Right lobe of liver (tissue), 4 donors: ENCODE measurements around the gene C6orf141.

Source experiments
- CTCF ChIP-seq, 4 donors: fragments of 200-600 bp in 3 of 4; fragments of 450-650 bp in 1 of 4; IDR thresholded peaks; one replicate each; pipeline versions ENCODE4 v1.5.1 to v1.8.0; 2016 to 2022; ENCODE audit warnings: antibody characterized with exemption in 4 of 4, mild to moderate bottlenecking in 2 of 4
- POLR2A ChIP-seq: fragments of 450-650 bp; IDR thresholded peaks from one replicate; pipeline ENCODE4 v1.6.1; 2017; ENCODE audit warnings: antibody characterized with exemption, mild to moderate bottlenecking
- donor health status: DM: no; HTN: no; CAD: no.
- donor health status: DM: no; HTN: no; CAD: no.
- donor health status: DM: no; HTN: yes; CAD: no.

GRCh38 chr6:49555951-49556350 lies 5.5 kb downstream of the C6orf141 start:
- no peak for TF ChIP-seq POLR2A
- TF ChIP-seq CTCF (IDR thresholded peaks at IDR 0.05) = no peak
